IPS-18a (cell line): ENCODE measurements around the gene PTPRG.

Experiments used
- H3K27ac ChIP-seq: one replicate; pipeline ENCODE4 v1.5.1; 2013; ENCODE audit warnings: low read length
- H3K27me3 ChIP-seq: one replicate; pipeline ENCODE4 v1.6.1; 2013; ENCODE audit warnings: mild to moderate bottlenecking, low read length; ENCODE audit not compliant: control insufficient read depth, insufficient read depth
- H3K36me3 ChIP-seq: one replicate; pipeline ENCODE4 v1.6.1; 2013; ENCODE audit warnings: low read depth, low read length; ENCODE audit not compliant: control insufficient read depth
- H3K4me1 ChIP-seq: one replicate; pipeline ENCODE4 v1.6.1; 2013; ENCODE audit warnings: low read depth, low read length; ENCODE audit not compliant: control insufficient read depth
- H3K4me3 ChIP-seq: one replicate; pipeline ENCODE4 v1.5.1; 2013; ENCODE audit warnings: low read length
- H3K9ac ChIP-seq: one replicate; pipeline ENCODE4 v1.6.1; 2013; ENCODE audit warnings: mild to moderate bottlenecking, low read length, moderate library complexity
- H3K9me3 ChIP-seq: one replicate; pipeline ENCODE4 v1.6.1; 2013; ENCODE audit warnings: low read depth, low read length; ENCODE audit not compliant: control insufficient read depth

PTPRG gene

GRCh38 chr3:62187022-62187431 is 625.7 kb downstream of the PTPRG start:
- Histone ChIP-seq H3K4me1 (peaks cover 9% of the 10 kb centered on the region), H3K9me3 (no peaks in the 10 kb centered on the region), H3K27me3 (no peaks in the 10 kb centered on the region), H3K4me3 (no peak overlapping the region), H3K27ac (no peak overlapping the region), H3K9ac (no peak overlapping the region), H3K36me3 (peaks cover 5% of the 10 kb centered on the region)

GRCh38 chr3:62188681-62189375 is 627.5 kb downstream of the PTPRG start:
- no peak overlapping the region for H3K4me3 ChIP-seq
- peaks cover 9% of the 10 kb centered on the region for H3K4me1 ChIP-seq
- H3K36me3 ChIP-seq, result peaks cover 12% of the 10 kb centered on the region
- H3K9me3 ChIP-seq, result no peaks in the 10 kb centered on the region
- no peak overlapping the region for H3K9ac ChIP-seq
- no peaks in the 10 kb centered on the region for H3K27me3 ChIP-seq
- H3K27ac ChIP-seq, result no peak overlapping the region

- no peak overlapping the region for H3K4me3 ChIP-seq
These were observed 628.0 kb downstream of the PTPRG start for GRCh38 chr3:62189376-62189698.

GRCh38 chr3:62192891-62193290 is 631.5 kb downstream of the PTPRG start:
- peaks cover 19% of the 10 kb centered on the region for H3K36me3 ChIP-seq

More at GRCh38 chr3:62189376-62189698, 628.0 kb downstream of the PTPRG start:
- H3K9me3 ChIP-seq, result no peaks in the 10 kb centered on the region
- no peak overlapping the region for H3K27ac ChIP-seq
- H3K36me3 ChIP-seq, result peaks cover 12% of the 10 kb centered on the region
- H3K27me3 ChIP-seq, result no peaks in the 10 kb centered on the region
- no peak overlapping the region for H3K9ac ChIP-seq
- H3K4me1 ChIP-seq, result peaks cover 6% of the 10 kb centered on the region

GRCh38 chr3:62193586-62194345 is 632.4 kb downstream of the PTPRG start:
- no peak overlapping the region for H3K9ac ChIP-seq
- no peak overlapping the region for H3K4me3 ChIP-seq
- no peaks in the 10 kb centered on the region for H3K9me3 ChIP-seq
- peaks cover 19% of the 10 kb centered on the region for H3K36me3 ChIP-seq
- H3K27ac ChIP-seq, result no peak overlapping the region
- H3K4me1 ChIP-seq, result peaks cover 6% of the 10 kb centered on the region
- H3K27me3 ChIP-seq, result no peaks in the 10 kb centered on the region

More at GRCh38 chr3:62192891-62193290, 631.5 kb downstream of the PTPRG start:
- no peak overlapping the region for H3K4me3 ChIP-seq
- peaks cover 6% of the 10 kb centered on the region for H3K4me1 ChIP-seq
- H3K9me3 ChIP-seq, result no peaks in the 10 kb centered on the region
- H3K27me3 ChIP-seq, result no peaks in the 10 kb centered on the region
- no peak overlapping the region for H3K27ac ChIP-seq
- H3K9ac ChIP-seq, result no peak overlapping the region

- no peaks in the 10 kb centered on the region for H3K27me3 ChIP-seq
- H3K9me3 ChIP-seq, result no peaks in the 10 kb centered on the region
- peaks cover 14% of the 10 kb centered on the region for H3K36me3 ChIP-seq
- no peak overlapping the region for H3K27ac ChIP-seq
- no peak overlapping the region for H3K9ac ChIP-seq
- H3K4me1 ChIP-seq, result no peaks in the 10 kb centered on the region
- no peak overlapping the region for H3K4me3 ChIP-seq
These were observed 636.1 kb downstream of the PTPRG start for GRCh38 chr3:62197350-62198012.

GRCh38 chr3:62199126-62199525 is 637.8 kb downstream of the PTPRG start:
- no peaks in the 10 kb centered on the region for H3K9me3 ChIP-seq
- H3K4me1 ChIP-seq, result no peaks in the 10 kb centered on the region
- no peak overlapping the region for H3K9ac ChIP-seq
- H3K36me3 ChIP-seq, result peaks cover 13% of the 10 kb centered on the region
- H3K4me3 ChIP-seq, result no peak overlapping the region
- H3K27ac ChIP-seq, result no peak overlapping the region
- H3K27me3 ChIP-seq, result no peaks in the 10 kb centered on the region

GRCh38 chr3:62201438-62202035 is 640.2 kb downstream of the PTPRG start:
- peaks cover 7% of the 10 kb centered on the region for H3K36me3 ChIP-seq
- H3K9ac ChIP-seq, result no peak overlapping the region
- no peaks in the 10 kb centered on the region for H3K9me3 ChIP-seq
- H3K27ac ChIP-seq, result no peak overlapping the region
- no peaks in the 10 kb centered on the region for H3K4me1 ChIP-seq
- H3K4me3 ChIP-seq, result no peak overlapping the region
- H3K27me3 ChIP-seq, result no peaks in the 10 kb centered on the region

GRCh38 chr3:62203152-62203551 is 641.8 kb downstream of the PTPRG start:
- no peak overlapping the region for H3K4me3 ChIP-seq
- H3K27me3 ChIP-seq, result no peaks in the 10 kb centered on the region
- H3K9me3 ChIP-seq, result no peaks in the 10 kb centered on the region
- H3K27ac ChIP-seq, result no peak overlapping the region
- peaks cover 7% of the 10 kb centered on the region for H3K36me3 ChIP-seq
- no peaks in the 10 kb centered on the region for H3K4me1 ChIP-seq
- no peak overlapping the region for H3K9ac ChIP-seq

- Histone ChIP-seq H3K4me1 (no peaks in the 10 kb centered on the region), H3K27ac (no peak overlapping the region), H3K9ac (no peak overlapping the region), H3K4me3 (no peak overlapping the region), H3K36me3 (peaks cover 7% of the 10 kb centered on the region), H3K27me3 (no peaks in the 10 kb centered on the region), H3K9me3 (no peaks in the 10 kb centered on the region)
These were observed 642.2 kb downstream of the PTPRG start for GRCh38 chr3:62203561-62203960.

GRCh38 chr3:62207197-62207596 is 645.8 kb downstream of the PTPRG start:
- Histone ChIP-seq H3K27ac (no peak overlapping the region), H3K9ac (no peak overlapping the region), H3K4me3 (no peak overlapping the region), H3K27me3 (no peaks in the 10 kb centered on the region), H3K36me3 (peaks cover 7% of the 10 kb centered on the region), H3K9me3 (no peaks in the 10 kb centered on the region), H3K4me1 (no peaks in the 10 kb centered on the region)
